ENCODE results near the gene FBN2. TPM values are rescaled to one million over a fixed set of nuclear protein-coding genes. Genes with fewer than 3 reads are reported as not detected.

FBN2 gene
- total RNA-seq, 1 donor from 2014 or later, result not detected

GRCh38 chr5:128284236-128284635 lies 253.8 kb downstream of the FBN2 start:
- intact Hi-C loops (cut with micrococcal nuclease), result no loop called here
- Mint-ChIP-seq H3K4me3 (ENCODE audit: low read depth) (no peak overlapping the region), H3K9me3 (no peaks in the 10 kb centered on the region), H3K4me1 (ENCODE audit: low read depth) (no peaks in the 10 kb centered on the region), H3K36me3 (ENCODE audit: low read depth) (no peaks in the 10 kb centered on the region), H3K27me3 (ENCODE audit: low read depth) (no peaks in the 10 kb centered on the region), H3K27ac (no peak overlapping the region)
- DNase-seq (ENCODE audit: low spot score), result no peak

- Mint-ChIP-seq H3K27me3 (ENCODE audit: low read depth) (no peaks in the 10 kb centered on the region), H3K27ac (no peak overlapping the region), H3K9me3 (no peaks in the 10 kb centered on the region), H3K4me3 (ENCODE audit: low read depth) (no peak overlapping the region), H3K36me3 (ENCODE audit: low read depth) (no peaks in the 10 kb centered on the region), H3K4me1 (ENCODE audit: low read depth) (no peaks in the 10 kb centered on the region)
- intact Hi-C loops (cut with micrococcal nuclease), result no loop called here
- DNase-seq (ENCODE audit: low spot score), result no peak
These were observed 258.7 kb downstream of the FBN2 start for GRCh38 chr5:128279345-128279744.

- Mint-ChIP-seq H3K36me3 (ENCODE audit: low read depth) (no peaks in the 10 kb centered on the region), H3K27ac (no peak overlapping the region), H3K9me3 (no peaks in the 10 kb centered on the region), H3K27me3 (ENCODE audit: low read depth) (no peaks in the 10 kb centered on the region), H3K4me1 (ENCODE audit: low read depth) (no peaks in the 10 kb centered on the region), H3K4me3 (ENCODE audit: low read depth) (no peak overlapping the region)
- intact Hi-C loops (cut with micrococcal nuclease), result no loop called here
- DNase-seq (ENCODE audit: low spot score), result no peak
These were observed 261.4 kb downstream of the FBN2 start for GRCh38 chr5:128276537-128277216.

GRCh38 chr5:128274441-128274840 lies 263.6 kb downstream of the FBN2 start:
- Mint-ChIP-seq H3K9me3 (no peaks in the 10 kb centered on the region), H3K36me3 (ENCODE audit: low read depth) (no peaks in the 10 kb centered on the region), H3K4me1 (ENCODE audit: low read depth) (no peaks in the 10 kb centered on the region), H3K4me3 (ENCODE audit: low read depth) (no peak overlapping the region), H3K27ac (no peak overlapping the region), H3K27me3 (ENCODE audit: low read depth) (no peaks in the 10 kb centered on the region)
- DNase-seq (ENCODE audit: low spot score), result no peak
- intact Hi-C loops (cut with micrococcal nuclease), result no loop called here

- H3K27me3 Mint-ChIP-seq (ENCODE audit: low read depth), result no peaks in the 10 kb centered on the region
- H3K27ac Mint-ChIP-seq, result no peak overlapping the region
- DNase-seq (ENCODE audit: low spot score), result no peak
- H3K36me3 Mint-ChIP-seq (ENCODE audit: low read depth), result no peaks in the 10 kb centered on the region
- no peaks in the 10 kb centered on the region for H3K9me3 Mint-ChIP-seq
- H3K4me1 Mint-ChIP-seq (ENCODE audit: low read depth), result no peaks in the 10 kb centered on the region
- H3K4me3 Mint-ChIP-seq (ENCODE audit: low read depth), result no peak overlapping the region
- intact Hi-C loops (cut with micrococcal nuclease), result no loop called here
These were observed 264.3 kb downstream of the FBN2 start for GRCh38 chr5:128273736-128274135.

- Mint-ChIP-seq H3K27ac (no peak overlapping the region), H3K9me3 (no peaks in the 10 kb centered on the region), H3K4me1 (ENCODE audit: low read depth) (no peaks in the 10 kb centered on the region), H3K27me3 (ENCODE audit: low read depth) (no peaks in the 10 kb centered on the region), H3K4me3 (ENCODE audit: low read depth) (no peak overlapping the region), H3K36me3 (ENCODE audit: low read depth) (no peaks in the 10 kb centered on the region)
- no peak for DNase-seq (ENCODE audit: low spot score)
- intact Hi-C loops (cut with micrococcal nuclease), result no loop called here
These were observed 266.1 kb downstream of the FBN2 start for GRCh38 chr5:128271859-128272464.

- no peaks in the 10 kb centered on the region for H3K36me3 Mint-ChIP-seq (ENCODE audit: low read depth)
- H3K4me1 Mint-ChIP-seq (ENCODE audit: low read depth), result no peaks in the 10 kb centered on the region
- no peaks in the 10 kb centered on the region for H3K27me3 Mint-ChIP-seq (ENCODE audit: low read depth)
- H3K9me3 Mint-ChIP-seq, result no peaks in the 10 kb centered on the region
- H3K27ac Mint-ChIP-seq, result no peak overlapping the region
- H3K4me3 Mint-ChIP-seq (ENCODE audit: low read depth), result no peak overlapping the region
- DNase-seq (ENCODE audit: low spot score), result no peak
- intact Hi-C loops (cut with micrococcal nuclease), result no loop called here
These were observed 267.0 kb downstream of the FBN2 start for GRCh38 chr5:128271071-128271470.

- H3K27me3 Mint-ChIP-seq (ENCODE audit: low read depth), result no peaks in the 10 kb centered on the region
- no peaks in the 10 kb centered on the region for H3K4me1 Mint-ChIP-seq (ENCODE audit: low read depth)
- H3K9me3 Mint-ChIP-seq, result no peaks in the 10 kb centered on the region
- DNase-seq (ENCODE audit: low spot score), result no peak
- H3K4me3 Mint-ChIP-seq (ENCODE audit: low read depth), result no peak overlapping the region
- intact Hi-C loops (cut with micrococcal nuclease), result no loop called here
- no peaks in the 10 kb centered on the region for H3K36me3 Mint-ChIP-seq (ENCODE audit: low read depth)
- H3K27ac Mint-ChIP-seq, result no peak overlapping the region
These were observed 273.3 kb downstream of the FBN2 start for GRCh38 chr5:128264564-128265360.

- Mint-ChIP-seq H3K4me3 (ENCODE audit: low read depth) (no peak overlapping the region), H3K27me3 (ENCODE audit: low read depth) (no peaks in the 10 kb centered on the region), H3K27ac (no peak overlapping the region), H3K36me3 (ENCODE audit: low read depth) (no peaks in the 10 kb centered on the region), H3K9me3 (no peaks in the 10 kb centered on the region), H3K4me1 (ENCODE audit: low read depth) (no peaks in the 10 kb centered on the region)
- no peak for DNase-seq (ENCODE audit: low spot score)
- intact Hi-C loops (cut with micrococcal nuclease), result no loop called here
These were observed 274.7 kb downstream of the FBN2 start for GRCh38 chr5:128263357-128263756.

GRCh38 chr5:128262911-128263310 lies 275.1 kb downstream of the FBN2 start:
- H3K4me3 Mint-ChIP-seq (ENCODE audit: low read depth), result no peak overlapping the region
- H3K9me3 Mint-ChIP-seq, result no peaks in the 10 kb centered on the region
- H3K27me3 Mint-ChIP-seq (ENCODE audit: low read depth), result no peaks in the 10 kb centered on the region
- intact Hi-C loops (cut with micrococcal nuclease), result no loop called here
- DNase-seq (ENCODE audit: low spot score), result no peak
- no peaks in the 10 kb centered on the region for H3K4me1 Mint-ChIP-seq (ENCODE audit: low read depth)
- H3K36me3 Mint-ChIP-seq (ENCODE audit: low read depth), result no peaks in the 10 kb centered on the region
- no peak overlapping the region for H3K27ac Mint-ChIP-seq

- Mint-ChIP-seq H3K9me3 (no peaks in the 10 kb centered on the region), H3K36me3 (ENCODE audit: low read depth) (no peaks in the 10 kb centered on the region), H3K27ac (no peak overlapping the region), H3K4me3 (ENCODE audit: low read depth) (no peak overlapping the region), H3K27me3 (ENCODE audit: low read depth) (no peaks in the 10 kb centered on the region), H3K4me1 (ENCODE audit: low read depth) (no peaks in the 10 kb centered on the region)
- intact Hi-C loops (cut with micrococcal nuclease), result no loop called here
- no peak for DNase-seq (ENCODE audit: low spot score)
These were observed 278.4 kb downstream of the FBN2 start for GRCh38 chr5:128259607-128260021.

- DNase-seq (ENCODE audit: low spot score), result no peak
- intact Hi-C loops (cut with micrococcal nuclease), result no loop called here
- no peaks in the 10 kb centered on the region for H3K36me3 Mint-ChIP-seq (ENCODE audit: low read depth)
- no peaks in the 10 kb centered on the region for H3K4me1 Mint-ChIP-seq (ENCODE audit: low read depth)
- no peaks in the 10 kb centered on the region for H3K9me3 Mint-ChIP-seq
- no peak overlapping the region for H3K4me3 Mint-ChIP-seq (ENCODE audit: low read depth)
- no peak overlapping the region for H3K27ac Mint-ChIP-seq
- no peaks in the 10 kb centered on the region for H3K27me3 Mint-ChIP-seq (ENCODE audit: low read depth)
These were observed 279.7 kb downstream of the FBN2 start for GRCh38 chr5:128258372-128258771.

GRCh38 chr5:128257076-128257475 lies 281.0 kb downstream of the FBN2 start:
- no peak for DNase-seq (ENCODE audit: low spot score)
- H3K36me3 Mint-ChIP-seq (ENCODE audit: low read depth), result no peaks in the 10 kb centered on the region
- intact Hi-C loops (cut with micrococcal nuclease), result no loop called here
- no peak overlapping the region for H3K27ac Mint-ChIP-seq
- H3K4me3 Mint-ChIP-seq (ENCODE audit: low read depth), result no peak overlapping the region
- no peaks in the 10 kb centered on the region for H3K9me3 Mint-ChIP-seq
- H3K4me1 Mint-ChIP-seq (ENCODE audit: low read depth), result no peaks in the 10 kb centered on the region
- no peaks in the 10 kb centered on the region for H3K27me3 Mint-ChIP-seq (ENCODE audit: low read depth)

Data from activated T-helper 2 cell treated with anti-CD3 and anti-CD28 coated beads, Interferon-gamma antibody, Interleukin-2, Interleukin-4, amounts not matched to agents 10 μg/mL and 5 μg/mL and 100 μg/mL, durations not matched to agents 14 hours and 24 hours and 36 hours (primary cell).